H1 (cell line): ENCODE data around the gene MAP2K5. TPM values are rescaled to one million over a fixed set of nuclear protein-coding genes. Genes with fewer than 3 reads are reported as not detected.

Experiments
- CTCF ChIA-PET: fragments of 300-600 bp; sonication (Branson Sonifier 250); formaldehyde crosslinking; loops from one replicate; lab custom pipeline; 2021; ENCODE audit not compliant: partially characterized antibody; lab: Charles Lee
- POLR2A ChIA-PET: fragments of 300-600 bp; sonication (Branson Sonifier 250); formaldehyde crosslinking; loops from one replicate; lab custom pipeline; 2021; ENCODE audit warnings: inconsistent platforms; ENCODE audit not compliant: partially characterized antibody; lab: Charles Lee
- DNase-seq, 2 experiments: peaks; one replicate each; pipeline versions ENCODE4 v3.0.0 to v3.0.0-alpha.2; 2010 to 2022; ENCODE audit warnings: low spot score in 2 of 2, low read depth in 1 of 2, mixed read lengths in 1 of 2
- FAIRE-seq: peaks from 2 replicates; lab custom pipeline; 2011; peaks lifted over from hg19 to GRCh38; lab: Jason Lieb, UNC
- H2AFZ ChIP-seq: 2 replicates; pipeline ENCODE4 v1.8.1; 2012; ENCODE audit warnings: low read length, inconsistent platforms
- H2AK5ac ChIP-seq: 2 replicates; pipeline ENCODE4 v1.6.1; 2013; ENCODE audit warnings: low read depth, low read length
- H2BK120ac ChIP-seq: replicated peaks from 2 replicates; pipeline ENCODE3; 2013; ENCODE audit warnings: low read depth, low read length, inconsistent platforms
- H2BK12ac ChIP-seq: 2 replicates; pipeline ENCODE4 v1.6.1; 2013; ENCODE audit warnings: low read depth, low read length
- H2BK15ac ChIP-seq: 2 replicates; pipeline ENCODE4 v1.6.1; 2013; ENCODE audit warnings: low read length
- H2BK20ac ChIP-seq: 2 replicates; pipeline ENCODE4 v1.6.1; 2013; ENCODE audit warnings: low read length
- H2BK5ac ChIP-seq: 2 replicates; pipeline ENCODE4 v1.6.1; 2013; ENCODE audit warnings: low read depth, low read length
- H3K14ac ChIP-seq: 2 replicates; pipeline ENCODE4 v1.6.1; 2013; ENCODE audit warnings: inconsistent platforms; ENCODE audit not compliant: insufficient read length
- H3K18ac ChIP-seq: 2 replicates; pipeline ENCODE4 v1.6.1; 2013; ENCODE audit warnings: low read length; ENCODE audit errors: extremely low read depth
- H3K23ac ChIP-seq: 2 replicates; pipeline ENCODE4 v1.6.1; 2013; ENCODE audit warnings: inconsistent platforms; ENCODE audit not compliant: insufficient read length
- H3K23me2 ChIP-seq: 2 replicates; pipeline ENCODE4 v1.6.1; 2013; ENCODE audit warnings: low read depth, low read length
- H3K27ac ChIP-seq: 2 replicates; pipeline ENCODE4 v1.6.1; 2011; ENCODE audit warnings: low read depth, low read length, inconsistent platforms
- H3K27me3 ChIP-seq, 4 experiments: replicated peaks in 1 of 4; 1 replicate in 1 of 4; 2 replicates in 3 of 4; pipeline versions ENCODE4 v1.6.1 to v1.8.1; 2011 to 2013; ENCODE audit warnings: low read length in 3 of 4, mild to moderate bottlenecking in 3 of 4, inconsistent platforms in 2 of 4, mixed read lengths in 2 of 4, moderate library complexity in 1 of 4; ENCODE audit not compliant: control insufficient read depth in 3 of 4, insufficient read depth in 3 of 4; ENCODE audit errors: extremely low read depth in 1 of 4
- H3K36me3 ChIP-seq, 4 experiments: 2 replicates each; pipeline versions ENCODE4 v1.6.1 to v1.8.1; 2011 to 2013; ENCODE audit warnings: mild to moderate bottlenecking in 4 of 4, low read length in 3 of 4, moderate library complexity in 2 of 4, control low read depth in 1 of 4, inconsistent platforms in 1 of 4; ENCODE audit not compliant: insufficient read depth in 4 of 4, control insufficient read depth in 2 of 4
- H3K4ac ChIP-seq: replicated peaks from 2 replicates; pipeline ENCODE3; 2013; ENCODE audit warnings: low read length, low read depth, mixed read lengths, inconsistent platforms; ENCODE audit not compliant: insufficient read length
- H3K4me1 ChIP-seq, 4 experiments: replicated peaks in 1 of 4; 1 replicate in 1 of 4; 2 replicates in 3 of 4; pipeline versions ENCODE4 v1.6.1 to v1.8.1; 2011 to 2013; ENCODE audit warnings: low read length in 3 of 4, inconsistent platforms in 2 of 4, mixed read lengths in 1 of 4; ENCODE audit not compliant: insufficient read depth in 4 of 4, control insufficient read depth in 3 of 4
- H3K4me2 ChIP-seq, 2 experiments: 2 replicates each; pipeline versions ENCODE4 v1.6.1 to v1.8.1; 2011 to 2013; ENCODE audit warnings: low read depth in 2 of 2, low read length in 2 of 2, control low read depth in 1 of 2, inconsistent platforms in 1 of 2, mild to moderate bottlenecking in 1 of 2; ENCODE audit not compliant: insufficient read depth in 1 of 2
- H3K4me3 ChIP-seq, 4 experiments: fragments of 200-600, 300-600 bp in 1 of 4; sonication (generic), shearing (Covaris generic), sonication (Bioruptor Twin) in 1 of 4; 2 replicates each; pipeline versions ENCODE4 v1.5.1 to v1.8.1; 2011 to 2016; ENCODE audit warnings: low read length in 4 of 4, low read depth in 3 of 4, control low read depth in 2 of 4, inconsistent platforms in 2 of 4, mild to moderate bottlenecking in 2 of 4, mixed read lengths in 1 of 4, moderate library complexity in 1 of 4; ENCODE audit not compliant: insufficient read depth in 2 of 4; ENCODE audit errors: extremely low read depth in 1 of 4
- H3K56ac ChIP-seq: replicated peaks from 2 replicates; pipeline ENCODE3; 2013; ENCODE audit warnings: low read depth, mild to moderate bottlenecking, mixed read lengths, low read length, inconsistent platforms; ENCODE audit not compliant: insufficient read length
- H3K79me1 ChIP-seq: 2 replicates; pipeline ENCODE4 v1.6.1; 2013; ENCODE audit warnings: low read depth, low read length, control low read depth
- H3K79me2 ChIP-seq, 2 experiments: 2 replicates each; pipeline versions ENCODE4 v1.6.1 to v1.8.1; 2012 to 2013; ENCODE audit warnings: low read length in 2 of 2, mild to moderate bottlenecking in 2 of 2, inconsistent platforms in 1 of 2; ENCODE audit not compliant: insufficient read depth in 2 of 2, control insufficient read depth in 1 of 2
- H3K9ac ChIP-seq, 4 experiments: replicated peaks in 1 of 4; 1 replicate in 1 of 4; 2 replicates in 3 of 4; pipeline versions ENCODE4 v1.6.1 to v1.8.1; 2011 to 2013; ENCODE audit warnings: low read depth in 3 of 4, low read length in 3 of 4, control low read depth in 2 of 4, mild to moderate bottlenecking in 2 of 4, moderate library complexity in 2 of 4, inconsistent platforms in 1 of 4; ENCODE audit errors: extremely low read depth in 1 of 4
- H3K9me3 ChIP-seq, 2 experiments: 2 replicates each; pipeline versions ENCODE4 v1.6.1 to v1.8.1; 2012 to 2013; ENCODE audit warnings: mild to moderate bottlenecking in 2 of 2, moderate library complexity in 2 of 2, control low read depth in 1 of 2, inconsistent platforms in 1 of 2, low read depth in 1 of 2, low read length in 1 of 2, mixed read lengths in 1 of 2; ENCODE audit not compliant: insufficient read depth in 2 of 2
- H4K20me1 ChIP-seq, 2 experiments: replicated peaks in 1 of 2; 2 replicates each; pipeline versions ENCODE3 to v1.8.1; 2011 to 2013; ENCODE audit warnings: inconsistent platforms in 2 of 2, low read length in 2 of 2, mild to moderate bottlenecking in 1 of 2; ENCODE audit not compliant: insufficient read depth in 2 of 2, control insufficient read depth in 1 of 2
- H4K5ac ChIP-seq: 2 replicates; pipeline ENCODE4 v1.6.1; 2013; ENCODE audit warnings: low read length, low read depth, mixed read lengths, inconsistent platforms; ENCODE audit not compliant: insufficient read length
- H4K8ac ChIP-seq: 2 replicates; pipeline ENCODE4 v1.8.0; 2013; ENCODE audit warnings: mild to moderate bottlenecking, moderate library complexity, low read length, inconsistent platforms; ENCODE audit not compliant: insufficient read depth; ENCODE audit errors: extremely low read depth
- H4K91ac ChIP-seq: replicated peaks from 2 replicates; pipeline ENCODE3; 2013; ENCODE audit warnings: low read length, mixed read lengths, inconsistent platforms; ENCODE audit not compliant: insufficient read length
- ATF3 ChIP-seq: IDR thresholded peaks from 2 replicates; pipeline ENCODE4 v1.6.1; 2011; ENCODE audit warnings: low read depth, mild to moderate bottlenecking, low read length; ENCODE audit not compliant: insufficient read depth
- BCL11A ChIP-seq, 2 experiments: IDR thresholded peaks; one replicate each; pipeline ENCODE4 v1.6.1; 2011; ENCODE audit warnings: low read depth in 2 of 2, low read length in 2 of 2, mild to moderate bottlenecking in 2 of 2
- CBX5 ChIP-seq: fragments of 300-800, 300-1000 bp; sonication (generic); IDR thresholded peaks from 2 replicates; pipeline ENCODE4 v1.7.1; 2016; ENCODE audit warnings: antibody characterized with exemption, low read length, low read depth
- EZH2 ChIP-seq: fragments of 200-600 bp; sonication (generic); IDR thresholded peaks from 2 replicates; pipeline ENCODE4 v1.7.1; 2012; ENCODE audit warnings: low read depth, mild to moderate bottlenecking, moderate library complexity, low read length, inconsistent platforms; ENCODE audit not compliant: severe bottlenecking
- GTF2F1 ChIP-seq: IDR thresholded peaks from 2 replicates; pipeline ENCODE4 v1.6.1; 2012; ENCODE audit warnings: low read depth, low read length, improper control_type of control experiment, borderline replicate concordance
- HDAC2 ChIP-seq, 2 experiments: fragments of 300-600 bp in 1 of 2; sonication (generic) in 1 of 2; IDR thresholded peaks; 2 replicates each; pipeline ENCODE4 v1.6.1; 2011 to 2012; ENCODE audit warnings: low read depth in 2 of 2, low read length in 2 of 2, mild to moderate bottlenecking in 2 of 2, moderate library complexity in 2 of 2, borderline replicate concordance in 1 of 2, inconsistent platforms in 1 of 2
- JUN ChIP-seq: IDR thresholded peaks from 2 replicates; pipeline ENCODE4 v1.6.1; 2011; ENCODE audit warnings: low read depth, mild to moderate bottlenecking, improper control_type of control experiment, low read length
- JUND ChIP-seq: IDR thresholded peaks from 2 replicates; pipeline ENCODE4 v1.6.1; 2011; ENCODE audit warnings: mild to moderate bottlenecking, improper control_type of control experiment, low read length
- SIX5 ChIP-seq: IDR thresholded peaks from 2 replicates; pipeline ENCODE4 v1.6.1; 2011; ENCODE audit warnings: mild to moderate bottlenecking, low read depth, low read length
- SP2 ChIP-seq: IDR thresholded peaks from 2 replicates; pipeline ENCODE4 v1.6.1; 2012; ENCODE audit warnings: mild to moderate bottlenecking, low read length, inconsistent platforms
- TAF1 ChIP-seq: IDR thresholded peaks from 2 replicates; pipeline ENCODE4 v1.6.1; 2011; ENCODE audit warnings: mild to moderate bottlenecking, low read depth, low read length
- TBP ChIP-seq: IDR thresholded peaks from 2 replicates; pipeline ENCODE4 v1.6.1; 2011; ENCODE audit warnings: low read depth, low read length, improper control_type of control experiment
- TCF12 ChIP-seq: IDR thresholded peaks from 2 replicates; pipeline ENCODE4 v1.6.1; 2011; ENCODE audit warnings: low read depth, mild to moderate bottlenecking, low read length
- WGBS, 2 experiments: shearing (Covaris generic) in 1 of 2; methylation state at CpG; one replicate each; pipeline versions ENCODE4 v1.1.6 to v1.1.7; 2013 to 2015; ENCODE audit warnings: low lambda C conversion rate in 2 of 2, mixed read lengths in 2 of 2, inconsistent platforms in 1 of 2, low coverage in 1 of 2, missing lambda C conversion rate in 1 of 2; ENCODE audit not compliant: insufficient replicate concordance in 2 of 2, insufficient coverage in 1 of 2, insufficient read length in 1 of 2; ENCODE audit errors: extremely low coverage in 1 of 2, missing lambda C conversion rate in 1 of 2; 5-methylcytosine and 5-hydroxymethylcytosine counted together
- polyA plus RNA-seq, 7 experiments: library from polyadenylated mRNA; depleted of rRNA in 3 of 7; stranded (reverse) in 5 of 7; unstranded in 2 of 7; fragments of >200 nt in 5 of 7; fragments of 200-250 nt in 2 of 7; gene quantifications; 1 replicate in 5 of 7; 2 replicates in 1 of 7; 4 replicates in 1 of 7; pipeline versions ENCODE4 v1.2.1 to v1.2.3, GENCODE V29; 2011 to 2013; ENCODE audit warnings: missing spikeins in 2 of 7, mixed read lengths in 2 of 7
- total RNA-seq: library from RNA; stranded (reverse); fragmentation: NEBNext Ultra II Directional; extraction: Animal tissue kit (Norgen Biotek cat#: 25700); gene quantifications from 2 replicates; pipeline ENCODE4 v1.2.1, GENCODE V29; 2021

The MAP2K5 gene
- total and polyA plus RNA-seq, 2 of the 8 experiments (the other 6 are each of a cell fraction or from before 2014, with no cell fraction given), result 4.4 to 15.8 TPM

- Histone ChIP-seq H3K4me1 (no peaks in the 10 kb centered on the region), H3K14ac (no peak overlapping the region), H3K4me2 (no peak overlapping the region), H3K18ac (no peak overlapping the region), H3K27me3 (no peaks in the 10 kb centered on the region), H2BK20ac (no peak overlapping the region), H2AFZ (no peak overlapping the region), H4K20me1 (no peaks in the 10 kb centered on the region), H3K79me1 (no peaks in the 10 kb centered on the region), H3K56ac (no peak overlapping the region), H3K79me2 (no peaks in the 10 kb centered on the region), H3K4ac (no peak overlapping the region), H2BK5ac (no peak overlapping the region), H3K36me3 (no peaks in the 10 kb centered on the region), H3K23ac (no peak overlapping the region), H2BK120ac (no peak overlapping the region), H3K9ac (no peak overlapping the region), H3K4me3 (no peak overlapping the region), H2BK12ac (no peak overlapping the region), H4K8ac (no peak overlapping the region), H2BK15ac (no peak overlapping the region), H2AK5ac (no peak overlapping the region), H3K9me3 (no peaks in the 10 kb centered on the region), H3K27ac (no peak overlapping the region), H4K5ac (no peak overlapping the region), H4K91ac (no peak overlapping the region), H3K23me2 (no peaks in the 10 kb centered on the region; the same call in 1 of the 2 replicates)
- DNase-seq, result no peak
- ChIA-PET POLR2A (no interaction called here), CTCF (interaction anchor here (0.6 to 1.1 kb wide), 3 partner anchors 68 to 479 kb away, joined by 3 to 4 read pairs (median 3); no protein-coding TSS in a partner anchor)
- WGBS, 2 experiments, result 88% methylated on average over 4 of the region's 4 CpGs; no CpG with 5 or more reads in 1 of the 2 experiments
- no peak for FAIRE-seq
- TF ChIP-seq EZH2 (no peak), TCF12 (no peak), TBP (no peak), GTF2F1 (no peak), SP2 (no peak), JUND (no peak), HDAC2 (IDR thresholded peaks at IDR 0.05; ENCODE audit: borderline replicate concordance in 1 of 2, low read depth in 2 of 2, low read length in 2 of 2) (no peak), ATF3 (no peak), BCL11A (IDR thresholded peaks at IDR 0.05; ENCODE audit: low read depth in 2 of 2, low read length in 2 of 2) (no peak), SIX5 (no peak), JUN (no peak), CBX5 (no peak), TAF1 (no peak)
Measured at GRCh38 chr15:67716171-67716570, 173.7 kb downstream of the MAP2K5 start.
